SK-N-MC (cell line): Measurements from ENCODE around the gene ASB6.

Experiments used
- EZH2 ChIP-seq: fragments of 200-600 bp; sonication (generic); IDR thresholded peaks from one replicate; pipeline ENCODE4 v1.6.1; 2017; ENCODE audit warnings: antibody characterized with exemption
- FOXP2 ChIP-seq: optimal IDR thresholded peaks from 2 replicates; pipeline ENCODE3; 2011; ENCODE audit warnings: mild to moderate bottlenecking, moderate library complexity; ENCODE audit not compliant: insufficient read depth; ENCODE audit errors: extremely low read length, control extremely low read depth
- POLR2AphosphoS5 ChIP-seq: IDR thresholded peaks from 2 replicates; pipeline ENCODE4 v1.6.1; 2012; ENCODE audit warnings: mild to moderate bottlenecking, low read depth, low read length, borderline replicate concordance

- TF ChIP-seq POLR2AphosphoS5 (peak; percentile 50; the same call in 1 of the 2 replicates), EZH2 (no peak), FOXP2 (no peak)
These were observed 21.9 kb downstream of the ASB6 start for GRCh38 chr9:129619787-129620668.
